ENCODE measurements around the gene HMCN2.

DNA sequence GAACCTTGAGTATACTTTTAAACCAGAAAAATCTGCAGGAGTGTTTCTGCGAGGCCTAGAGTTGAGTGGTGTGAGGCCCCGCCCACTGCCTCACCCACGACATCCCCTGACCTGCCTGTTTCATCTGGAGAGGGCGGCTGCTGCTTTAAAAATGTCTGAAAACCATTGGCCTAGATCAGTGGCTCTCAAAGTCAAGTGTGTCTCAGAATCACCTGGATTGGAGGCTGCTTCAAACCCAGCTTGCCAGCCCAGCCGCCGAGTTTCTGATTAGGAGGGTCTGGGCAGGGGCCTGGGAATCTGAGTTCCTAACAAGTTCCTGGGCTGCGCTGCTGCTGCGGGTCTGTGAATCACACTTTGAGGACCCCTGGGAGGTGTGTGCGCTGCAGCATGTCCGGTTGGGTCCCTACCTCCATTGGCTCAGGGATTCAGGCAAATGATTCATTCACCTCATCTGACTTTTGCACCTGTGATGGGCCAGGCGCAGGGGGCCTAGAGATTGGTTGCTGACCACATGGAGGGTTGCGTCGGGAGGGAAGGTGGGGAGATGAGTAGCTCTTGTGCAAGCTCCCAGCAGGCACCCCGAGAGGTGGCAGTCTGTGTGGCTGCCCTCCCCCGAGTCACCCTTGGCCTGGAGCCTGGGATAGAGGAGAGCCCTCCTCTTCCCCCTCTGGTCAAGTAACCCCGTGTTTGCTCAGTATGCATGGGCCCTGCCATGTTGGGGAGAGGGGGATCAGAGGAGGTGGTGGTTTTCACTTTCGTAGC, 27.6 kb upstream of the HMCN2 start:
- no peak for TF ChIP-seq MYC (IDR thresholded peaks at IDR 0.05; ENCODE audit: low read depth, low read length)
- no peak for TF ChIP-seq EZH2 (IDR thresholded peaks at IDR 0.05; ENCODE audit: borderline replicate concordance, low read depth, low read length, severe bottlenecking)
- TF ChIP-seq, protein P1, sequence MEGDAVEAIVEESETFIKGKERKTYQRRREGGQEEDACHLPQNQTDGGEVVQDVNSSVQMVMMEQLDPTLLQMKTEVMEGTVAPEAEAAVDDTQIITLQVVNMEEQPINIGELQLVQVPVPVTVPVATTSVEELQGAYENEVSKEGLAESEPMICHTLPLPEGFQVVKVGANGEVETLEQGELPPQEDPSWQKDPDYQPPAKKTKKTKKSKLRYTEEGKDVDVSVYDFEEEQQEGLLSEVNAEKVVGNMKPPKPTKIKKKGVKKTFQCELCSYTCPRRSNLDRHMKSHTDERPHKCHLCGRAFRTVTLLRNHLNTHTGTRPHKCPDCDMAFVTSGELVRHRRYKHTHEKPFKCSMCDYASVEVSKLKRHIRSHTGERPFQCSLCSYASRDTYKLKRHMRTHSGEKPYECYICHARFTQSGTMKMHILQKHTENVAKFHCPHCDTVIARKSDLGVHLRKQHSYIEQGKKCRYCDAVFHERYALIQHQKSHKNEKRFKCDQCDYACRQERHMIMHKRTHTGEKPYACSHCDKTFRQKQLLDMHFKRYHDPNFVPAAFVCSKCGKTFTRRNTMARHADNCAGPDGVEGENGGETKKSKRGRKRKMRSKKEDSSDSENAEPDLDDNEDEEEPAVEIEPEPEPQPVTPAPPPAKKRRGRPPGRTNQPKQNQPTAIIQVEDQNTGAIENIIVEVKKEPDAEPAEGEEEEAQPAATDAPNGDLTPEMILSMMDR (IDR thresholded peaks at IDR 0.05; ENCODE audit: extremely low read depth in 1 of 2, insufficient read depth in 1 of 2, low read depth in 1 of 2, low read length in 2 of 2): no peak
- TF ChIP-seq, protein P2, sequence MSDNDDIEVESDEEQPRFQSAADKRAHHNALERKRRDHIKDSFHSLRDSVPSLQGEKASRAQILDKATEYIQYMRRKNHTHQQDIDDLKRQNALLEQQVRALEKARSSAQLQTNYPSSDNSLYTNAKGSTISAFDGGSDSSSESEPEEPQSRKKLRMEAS (IDR thresholded peaks at IDR 0.05; ENCODE audit: insufficient read depth, insufficient read length): no peak
- no peak for TF ChIP-seq POLR2A (IDR thresholded peaks at IDR 0.05; ENCODE audit: low read depth, low read length)
- no peak for TF ChIP-seq POLR2AphosphoS5 (IDR thresholded peaks at IDR 0.05; ENCODE audit: insufficient read depth, low read depth, low read length)
- TF ChIP-seq JUN (IDR thresholded peaks at IDR 0.05; ENCODE audit: borderline replicate concordance, insufficient read depth, insufficient read length, low read depth): no peak
